CD4-positive, alpha-beta T cell treated with Interleukin-15 for 4 hours (primary cell): Measurements from ENCODE around the gene NUP153.
"Not testable (repeated sequence)": the region's sequence is repeated elsewhere in the genome, so short reads cannot be mapped to it uniquely, and the experiment has no call there.

ENCODE experiments used
- DNase-seq: peaks from one replicate; pipeline ENCODE4 v3.0.0-alpha.2; 2020; ENCODE audit warnings: low spot score

The NUP153 gene

GRCh38 chr6:17706580-17707370, at the start of gene NUP153:
Gene NUP153, minus strand, starts transcription at chr6:17706925. Its CDS starts 538 bp downstream, at chr6:17706387.
- DNase-seq = peak; percentile 100

GRCh38 chr6:17754254-17754653, 47.5 kb upstream of the NUP153 start:
- no peak for DNase-seq

DNA sequence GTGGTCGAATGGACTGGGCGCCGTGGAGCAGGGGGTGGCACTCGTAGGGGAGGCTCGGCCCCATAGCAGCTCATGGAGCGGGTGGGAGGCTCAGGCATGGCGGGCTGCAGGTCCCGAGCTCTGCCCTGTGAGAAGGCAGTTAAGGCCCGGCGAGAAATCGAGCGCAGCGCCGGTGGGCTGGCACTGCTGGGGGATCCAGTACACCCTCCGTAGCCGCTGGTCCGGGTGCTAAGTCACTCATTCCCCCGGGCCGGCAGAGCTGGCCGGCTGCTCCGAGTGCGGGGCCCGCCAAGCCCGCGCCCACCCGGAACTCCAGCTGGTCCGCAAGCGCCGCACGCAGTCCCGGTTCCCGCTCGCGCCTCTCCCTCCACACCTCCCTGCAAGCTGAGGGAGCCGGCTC, 38.6 kb upstream of the NUP153 start:
- not testable (repeated sequence) for DNase-seq

- DNase-seq = not testable (repeated sequence)
Observed at GRCh38 chr6:17744757-17745308, 38.1 kb upstream of the NUP153 start.

DNA sequence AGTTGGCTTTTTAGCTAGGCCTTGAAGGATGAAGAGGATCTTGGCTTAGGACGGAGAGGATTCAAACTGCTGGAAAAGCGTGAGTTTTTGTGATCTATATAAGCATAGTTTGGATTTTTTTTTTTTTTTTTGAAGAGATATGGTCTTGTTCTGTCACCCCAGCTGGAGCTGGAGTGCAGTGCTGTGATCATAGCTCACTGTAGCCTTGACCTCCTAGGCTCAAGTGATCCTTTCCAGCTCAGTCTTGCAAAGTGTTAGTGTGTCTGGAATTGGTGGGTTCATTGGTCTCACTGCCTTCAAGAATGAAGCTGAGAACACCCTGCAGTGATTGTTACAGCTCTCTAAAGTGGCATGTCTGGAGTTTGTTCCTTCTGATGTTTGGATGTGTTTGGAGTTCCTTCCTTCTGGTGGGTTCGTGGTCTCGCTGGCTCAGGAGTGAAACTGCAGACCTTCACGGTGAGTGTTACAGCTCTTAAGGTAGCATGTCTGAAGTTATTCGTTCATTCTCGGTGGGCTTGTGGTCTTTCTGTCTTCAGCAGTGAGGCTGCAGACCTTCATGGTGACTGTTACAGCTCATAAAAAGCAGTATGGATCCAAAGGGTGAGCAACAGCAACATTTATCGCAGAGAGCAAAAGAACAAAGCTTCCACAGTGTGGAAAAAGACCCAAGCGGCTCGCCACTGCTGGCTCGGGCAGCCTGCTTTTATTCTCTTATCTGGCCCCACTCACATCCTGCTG, 37.5 kb upstream of the NUP153 start:
- DNase-seq = no peak

- no peak for DNase-seq
Observed at GRCh38 chr6:17741507-17741906, 34.8 kb upstream of the NUP153 start.

- DNase-seq = no peak
Observed at GRCh38 chr6:17740559-17741220, 34.0 kb upstream of the NUP153 start.

- DNase-seq = no peak
Observed at GRCh38 chr6:17737704-17738252, 31.1 kb upstream of the NUP153 start.

GRCh38 chr6:17735311-17735710, 28.6 kb upstream of the NUP153 start:
- DNase-seq = not testable (repeated sequence)

DNA sequence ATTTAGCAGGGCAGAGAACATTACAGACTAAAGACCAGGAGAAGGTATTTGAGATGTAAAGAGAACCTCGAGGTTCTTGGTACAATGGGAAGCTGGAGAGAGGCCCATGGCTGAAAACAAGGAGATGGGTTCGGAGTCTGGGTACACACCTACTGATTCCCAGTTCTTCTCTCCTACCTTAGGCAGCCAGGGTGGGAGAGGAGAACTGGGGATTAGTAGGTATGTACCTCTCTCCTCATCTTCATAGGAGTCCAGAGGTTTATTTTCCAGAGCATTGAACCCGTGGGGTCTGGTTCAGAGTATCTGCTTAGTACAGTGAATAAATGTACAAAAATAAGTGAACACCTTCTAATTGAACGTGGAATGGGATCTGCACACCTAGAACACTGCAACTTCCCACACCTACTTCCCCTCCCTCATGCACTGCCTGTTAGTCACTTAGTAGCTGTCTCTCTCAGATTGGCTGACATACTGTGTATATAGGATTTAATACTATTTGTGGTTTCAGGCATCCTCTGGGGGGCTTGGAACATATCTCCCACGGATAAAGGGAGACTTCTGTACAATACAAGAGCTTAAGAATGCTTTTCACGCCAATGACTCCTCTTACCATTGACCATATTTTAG, 23.5 kb upstream of the NUP153 start:
- no peak for DNase-seq

DNA sequence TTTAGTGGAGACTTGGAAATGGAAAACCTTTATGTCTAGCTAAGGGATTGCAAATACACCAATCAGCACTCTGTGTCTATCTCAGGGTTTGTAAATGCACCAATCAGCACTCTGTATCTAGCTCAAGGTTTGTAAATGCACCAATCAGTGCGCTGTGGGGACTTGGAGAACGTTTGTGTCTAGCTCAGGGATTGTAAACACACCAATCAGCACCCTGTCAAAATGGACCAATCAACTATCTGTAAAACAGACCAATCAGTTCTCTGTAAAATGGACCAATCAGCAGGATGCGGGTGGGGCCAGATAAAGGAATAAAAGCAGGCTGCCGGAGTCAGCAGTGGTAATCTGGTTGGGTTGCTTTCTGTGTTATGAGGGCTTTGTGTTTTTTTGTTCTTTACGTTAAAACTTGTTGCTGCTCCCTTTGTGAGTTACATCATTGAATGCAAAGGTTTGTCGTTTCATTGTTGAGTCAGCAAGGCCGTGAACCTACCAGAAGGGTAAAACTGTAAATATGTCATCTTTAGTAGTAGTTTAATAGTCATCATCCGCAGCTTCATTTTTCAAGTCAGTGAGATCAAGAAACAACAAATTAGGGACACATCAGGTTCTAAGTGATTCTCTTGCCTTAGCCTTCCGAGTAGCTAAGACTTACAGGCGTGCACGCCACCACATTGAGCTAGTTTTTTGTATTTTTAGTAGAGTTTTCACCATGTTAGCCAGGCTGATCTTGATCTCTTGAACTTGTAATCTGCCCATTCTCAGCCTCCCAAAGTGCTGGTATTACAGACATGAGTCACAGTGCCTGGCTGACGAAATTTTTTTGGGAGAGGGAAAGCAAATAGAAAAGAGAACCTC, 22.7 kb upstream of the NUP153 start:
- DNase-seq = no peak

DNA sequence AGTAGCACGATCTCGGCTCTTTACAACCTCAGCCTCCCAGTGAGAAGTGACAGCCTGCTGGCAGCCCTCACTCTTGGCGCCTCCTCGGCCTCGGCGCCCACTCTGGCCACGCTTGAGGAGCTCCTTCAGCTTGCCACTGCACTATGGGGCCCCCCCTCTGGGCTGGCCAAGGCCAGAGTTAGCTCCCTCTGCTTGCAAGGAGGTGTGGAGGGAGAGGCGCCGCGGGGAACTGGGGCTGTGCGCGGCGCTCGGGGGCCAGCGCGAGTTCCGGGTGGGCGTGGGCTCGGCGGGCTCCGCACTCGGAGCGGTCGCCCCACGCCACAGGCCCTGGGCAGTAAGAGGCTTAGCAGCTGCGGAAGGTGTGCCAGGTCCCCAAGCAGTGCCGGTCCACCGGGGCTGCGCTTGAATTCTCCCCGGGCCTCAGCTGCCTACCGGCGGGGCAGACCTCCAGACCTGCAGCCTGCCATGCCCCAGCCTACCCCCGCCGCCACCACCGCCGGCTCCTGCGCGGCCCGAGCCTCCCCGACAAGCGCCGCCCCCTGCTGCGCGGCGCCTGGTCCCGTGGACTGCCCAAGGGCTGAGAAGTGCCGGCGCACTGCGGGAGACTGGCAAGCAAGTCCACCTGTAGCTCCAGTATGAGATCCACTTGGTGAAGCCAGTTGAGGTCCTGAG, 22.0 kb upstream of the NUP153 start:
- DNase-seq = no peak

- DNase-seq = no peak
Observed at GRCh38 chr6:17725083-17725482, 18.4 kb upstream of the NUP153 start.

DNA sequence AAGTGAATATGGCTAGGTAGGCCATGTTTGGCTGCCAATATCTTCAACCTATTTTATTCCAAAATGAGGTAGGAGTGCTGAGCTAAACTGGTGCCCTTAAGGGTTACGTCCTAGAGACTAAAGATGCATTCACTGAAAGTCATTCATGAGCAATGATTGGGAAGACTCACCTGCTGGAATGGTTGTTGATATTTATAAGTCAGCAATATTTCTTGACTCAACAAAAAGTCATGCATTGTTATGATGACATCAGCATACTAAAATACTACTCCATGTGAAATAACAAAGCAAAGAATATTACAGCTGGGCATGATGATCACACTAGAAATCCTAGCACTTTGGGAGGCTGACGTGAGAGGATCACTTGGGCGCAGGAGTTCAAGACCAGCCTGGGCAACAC, 17.6 kb upstream of the NUP153 start:
- no peak for DNase-seq

- no peak for DNase-seq
Observed at GRCh38 chr6:17721671-17722070, 14.9 kb upstream of the NUP153 start.

- DNase-seq = no peak
Observed at GRCh38 chr6:17719323-17720041, 12.8 kb upstream of the NUP153 start.

DNA sequence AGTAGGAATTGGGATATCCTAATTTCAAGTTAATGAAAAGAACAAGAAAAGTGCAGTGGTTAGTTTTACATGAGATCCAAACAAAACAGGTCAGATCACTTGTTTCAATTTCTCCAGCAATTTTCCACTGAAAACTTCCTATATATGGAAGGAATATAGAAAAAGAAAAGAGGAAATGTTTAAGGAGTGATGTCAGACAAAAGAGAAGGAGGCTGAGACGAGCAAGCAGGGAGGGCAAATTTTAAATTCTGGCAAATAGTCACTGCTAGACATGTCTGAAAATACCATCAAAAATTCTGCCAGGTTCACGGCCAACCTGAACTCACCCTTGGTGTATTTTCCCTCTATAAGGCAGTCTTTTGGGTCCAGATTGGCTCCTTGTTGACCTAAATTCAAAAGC, 9.5 kb upstream of the NUP153 start:
- no peak for DNase-seq

GRCh38 chr6:17714879-17715851, 8.4 kb upstream of the NUP153 start:
- DNase-seq = peak; percentile 51
